OCI-LY1 (cell line): ENCODE measurements around the gene FBRSL1.

ENCODE experiments used
- CTCF ChIP-seq: fragments of 200-600 bp; sonication (generic), shearing (Covaris generic); IDR thresholded peaks from 2 replicates; pipeline ENCODE4 v1.5.1; 2017; ENCODE audit warnings: mild to moderate bottlenecking, antibody characterized with exemption, low read length, moderate library complexity, mixed read lengths
- EZH2 ChIP-seq: fragments of 200-600 bp; sonication (generic), shearing (Covaris generic); IDR thresholded peaks from 2 replicates; pipeline ENCODE4 v1.8.0; 2017; ENCODE audit warnings: borderline replicate concordance, mixed run types, mild to moderate bottlenecking, antibody characterized with exemption, low read length, moderate library complexity, mixed read lengths

GRCh38 chr12:132521712-132522292, 31.9 kb downstream of the FBRSL1 start:
- TF ChIP-seq EZH2 (no peak), CTCF (no peak)
